A673 (cell line): ENCODE results near the gene TBCEL.

Experiments
- CTCF ChIP-seq: fragments of 300-800, 200-600 bp; sonication (generic); conservative IDR thresholded peaks from 2 replicates; pipeline ENCODE4 v1.5.1; 2017; ENCODE audit warnings: low read depth, mild to moderate bottlenecking, antibody characterized with exemption, low read length, moderate library complexity, mixed read lengths
- EZH2 ChIP-seq: fragments of 200-600 bp; sonication (generic); IDR thresholded peaks from 2 replicates; pipeline ENCODE4 v1.6.1; 2017; ENCODE audit warnings: borderline replicate concordance, low read depth, mild to moderate bottlenecking, mixed read lengths, antibody characterized with exemption, low read length; ENCODE audit not compliant: poor library complexity, severe bottlenecking

- no peak for TF ChIP-seq CTCF
- TF ChIP-seq EZH2 = no peak
Measured at GRCh38 chr11:121053244-121053643, 29.3 kb downstream of the TBCEL start.
